ENCODE data around the gene EIF4B.
A peak's percentile ranks its signal among the peaks of the same experiment; 100 is the strongest.

Gene EIF4B

GRCh38 chr12:53060721-53061276 lies 54.5 kb downstream of the EIF4B start:
- no peak for DNase-seq

- no peak for DNase-seq
These were observed 55.3 kb downstream of the EIF4B start for GRCh38 chr12:53061404-53062010.

GRCh38 chr12:53062011-53062961 lies 56.0 kb downstream of the EIF4B start:
- no peak for DNase-seq

- DNase-seq = no peak
These were observed 56.9 kb downstream of the EIF4B start for GRCh38 chr12:53062977-53063707.

- no peak for DNase-seq
These were observed 57.7 kb downstream of the EIF4B start for GRCh38 chr12:53063708-53064612.

- DNase-seq = no peak
These were observed 58.6 kb downstream of the EIF4B start for GRCh38 chr12:53064613-53065436.

GRCh38 chr12:53065470-53065869 lies 59.2 kb downstream of the EIF4B start:
- no peak for DNase-seq

GRCh38 chr12:53065975-53066931 lies 60.0 kb downstream of the EIF4B start:
- peak; percentile 54 for DNase-seq

- no peak for DNase-seq
These were observed 61.1 kb downstream of the EIF4B start for GRCh38 chr12:53067074-53067992.

GRCh38 chr12:53067993-53068770 lies 61.9 kb downstream of the EIF4B start:
- DNase-seq = no peak

- DNase-seq = no peak
These were observed 62.7 kb downstream of the EIF4B start for GRCh38 chr12:53068811-53069585.

GRCh38 chr12:53069621-53070410 lies 63.6 kb downstream of the EIF4B start:
- DNase-seq = no peak

GRCh38 chr12:53070877-53071492 lies 64.7 kb downstream of the EIF4B start:
- DNase-seq = no peak

GRCh38 chr12:53071591-53072551 lies 65.6 kb downstream of the EIF4B start:
- DNase-seq = no peak

GRCh38 chr12:53073881-53074280 lies 67.6 kb downstream of the EIF4B start:
- no peak for DNase-seq

Measured in CD4-positive, alpha-beta T cell treated with Interleukin-4 for 4 hours (primary cell).